HEK293 (cell line): ENCODE measurements around the gene GUCY1A2.

ENCODE experiments used
- BCL11B ChIP-seq: fragments of 450-650 bp; formaldehyde crosslinking; IDR thresholded peaks from 2 replicates; pipeline ENCODE4 v1.5.1; 2016; ENCODE audit warnings: low read depth, missing biosample characterization, missing genetic modification characterization
- CTCF ChIP-seq: fragments of 450-650 bp; formaldehyde crosslinking; IDR thresholded peaks from 2 replicates; pipeline ENCODE4 v1.5.1; 2016; ENCODE audit warnings: missing biosample characterization, missing genetic modification characterization
- HOXC10 ChIP-seq: sonication (generic); formaldehyde crosslinking; IDR thresholded peaks from 2 replicates; pipeline ENCODE4 v1.8.1; 2023; ENCODE audit warnings: mild to moderate bottlenecking, missing genetic modification reagents
- REPIN1 ChIP-seq: fragments of 450-650 bp; formaldehyde crosslinking; IDR thresholded peaks from 2 replicates; pipeline ENCODE4 v1.5.1; 2017; ENCODE audit warnings: missing biosample characterization, missing genetic modification characterization, low read depth
- SCRT1 ChIP-seq: fragments of 450-650 bp; formaldehyde crosslinking; IDR thresholded peaks from 2 replicates; pipeline ENCODE4 v1.5.1; 2016; ENCODE audit warnings: missing biosample characterization, missing genetic modification characterization, borderline replicate concordance
- TCF7L2 ChIP-seq: IDR thresholded peaks from 2 replicates; pipeline ENCODE4 v1.6.1; 2011; ENCODE audit warnings: low read depth, mild to moderate bottlenecking, inconsistent platforms, low read length, moderate library complexity, borderline replicate concordance
- YY1 ChIP-seq: fragments of 450-650 bp; formaldehyde crosslinking; IDR thresholded peaks from 2 replicates; pipeline ENCODE4 v1.5.1; 2018; ENCODE audit warnings: missing biosample characterization, missing genetic modification characterization
- ZBTB7A ChIP-seq: fragments of 450-650 bp; formaldehyde crosslinking; IDR thresholded peaks from 2 replicates; pipeline ENCODE4 v1.5.1; 2016; ENCODE audit warnings: low read depth, missing biosample characterization, missing genetic modification characterization
- ZNF114 ChIP-seq: fragments of 450-650 bp; formaldehyde crosslinking; IDR thresholded peaks from 2 replicates; pipeline ENCODE4 v1.5.0; 2017; ENCODE audit warnings: missing biosample characterization, missing genetic modification characterization
- ZNF274 ChIP-seq, 2 experiments: fragments of 200-500 bp in 1 of 2; fragments of 450-650 bp in 1 of 2; sonication (Bioruptor generic) in 1 of 2; formaldehyde crosslinking in 1 of 2; IDR thresholded peaks; 2 replicates each; pipeline versions ENCODE4 v1.5.1 to v1.6.1; 2014 to 2016; ENCODE audit warnings: borderline replicate concordance in 1 of 2, inconsistent platforms in 1 of 2, low read length in 1 of 2, missing biosample characterization in 1 of 2, missing genetic modification characterization in 1 of 2
- ZNF354C ChIP-seq: fragments of 450-650 bp; formaldehyde crosslinking; IDR thresholded peaks from 2 replicates; pipeline ENCODE4 v1.5.1; 2016; ENCODE audit warnings: missing biosample characterization, missing genetic modification characterization, low read depth, borderline replicate concordance
- ZNF561 ChIP-seq: fragments of 450-650 bp; IDR thresholded peaks from 2 replicates; pipeline ENCODE4 v1.5.1; 2018; ENCODE audit warnings: missing biosample characterization, missing genetic modification characterization, borderline replicate concordance
- ZNF639 ChIP-seq: fragments of 450-650 bp; formaldehyde crosslinking; IDR thresholded peaks from 2 replicates; pipeline ENCODE4 v1.5.1; 2016; ENCODE audit warnings: missing biosample characterization, missing genetic modification characterization
- ZNF768 ChIP-seq: fragments of 450-650 bp; formaldehyde crosslinking; IDR thresholded peaks from 2 replicates; pipeline ENCODE4 v1.5.1; 2018; ENCODE audit warnings: missing biosample characterization, mild to moderate bottlenecking, missing genetic modification characterization

- TF ChIP-seq HOXC10 (CRISPR knock-in tag) (no peak), ZNF639 (tag by site-specific recombination) (no peak), BCL11B (tag by site-specific recombination) (no peak), ZNF274 (IDR thresholded peaks at IDR 0.05; ENCODE audit: low read length) (no peak), ZNF274 (tag by site-specific recombination; IDR thresholded peaks at IDR 0.05; ENCODE audit: borderline replicate concordance) (no peak), ZNF768 (no peak), CTCF (tag by site-specific recombination) (no peak), TCF7L2 (no peak), ZNF354C (tag by site-specific recombination) (no peak), ZBTB7A (no peak), ZNF561 (tag by site-specific recombination) (no peak), SCRT1 (tag by site-specific recombination) (no peak), YY1 (tag by site-specific recombination) (no peak), ZNF114 (tag by site-specific recombination) (no peak), REPIN1 (tag by site-specific recombination) (no peak)
Observed at GRCh38 chr11:106714199-106714598, 304.1 kb downstream of the GUCY1A2 start.
